ENCODE data around the gene PTPRH. TPM values are rescaled to one million over a fixed set of nuclear protein-coding genes. Genes with fewer than 3 reads are reported as not detected.
"Not testable (repeated sequence)": the region's sequence is repeated elsewhere in the genome, so short reads cannot be mapped to it uniquely, and the experiment has no call there.

Gene PTPRH
- total RNA-seq, 2 experiments from 2014 or later: not detected

- no peak within 1 kb of the TSS for H3K27ac Mint-ChIP-seq
- H3K9me3 Mint-ChIP-seq: peaks cover 1% of the 10 kb centered on the region
- ChIA-PET POLR2A (interaction anchor here (0.7 kb wide), 1 partner anchor 289 kb away, joined by 3 read pairs; no protein-coding TSS in a partner anchor), CTCF (interaction anchor here (0.6 kb wide), 1 partner anchor 83 kb away, joined by 3 read pairs; no protein-coding TSS in a partner anchor)
- peaks cover 30% of the 10 kb centered on the region for H3K27me3 Mint-ChIP-seq
- no peak for DNase-seq
- no peak within 1 kb of the TSS for H3K4me3 Mint-ChIP-seq
- intact Hi-C loops (cut with micrococcal nuclease): no loop called here
- H3K36me3 Mint-ChIP-seq: no peaks in the 10 kb centered on the region
- H3K4me1 Mint-ChIP-seq (ENCODE audit: low read depth): peaks cover 15% of the 10 kb centered on the region
Measured at GRCh38 chr19:55157064-55157908, 52.0 kb downstream of the PTPRH start, which contains the start of gene TNNI3. TSS of gene TNNI3 (minus strand) at chr19:55157732. CDS start at chr19:55157589, 143 bp downstream.

GRCh38 chr19:55156202-55157063 is 52.9 kb downstream of the PTPRH start:
- H3K27me3 Mint-ChIP-seq: peaks cover 29% of the 10 kb centered on the region
- H3K4me1 Mint-ChIP-seq (ENCODE audit: low read depth): peaks cover 18% of the 10 kb centered on the region
- peak; percentile 60 for DNase-seq
- peaks cover 10% of the 10 kb centered on the region for H3K9me3 Mint-ChIP-seq
- intact Hi-C loops (cut with micrococcal nuclease): no loop called here
- no peak overlapping the region for H3K27ac Mint-ChIP-seq
- no peaks in the 10 kb centered on the region for H3K36me3 Mint-ChIP-seq
- ChIA-PET POLR2A (no interaction called here), CTCF (interaction anchor here (0.9 kb wide), 1 partner anchor 10 kb away, joined by 3 read pairs; no protein-coding TSS in a partner anchor)
- H3K4me3 Mint-ChIP-seq: no peak overlapping the region

GRCh38 chr19:55155784-55156183 is 53.5 kb downstream of the PTPRH start:
- POLR2A ChIA-PET; H3K27ac Mint-ChIP-seq; H3K36me3 Mint-ChIP-seq; H3K4me3 Mint-ChIP-seq; DNase-seq; intact Hi-C loops (cut with micrococcal nuclease): not testable (repeated sequence)
- CTCF ChIA-PET: interaction anchor here (0.9 kb wide), 1 partner anchor 9 kb away, joined by 3 read pairs; no protein-coding TSS in a partner anchor
- peaks cover 12% of the 10 kb centered on the region for H3K9me3 Mint-ChIP-seq
- H3K4me1 Mint-ChIP-seq (ENCODE audit: low read depth): peaks cover 18% of the 10 kb centered on the region
- peaks cover 29% of the 10 kb centered on the region for H3K27me3 Mint-ChIP-seq

- Mint-ChIP-seq H3K4me3 (no peak overlapping the region), H3K9me3 (peaks cover 12% of the 10 kb centered on the region), H3K27ac (no peak overlapping the region), H3K4me1 (ENCODE audit: low read depth) (peaks cover 16% of the 10 kb centered on the region), H3K36me3 (no peaks in the 10 kb centered on the region), H3K27me3 (peaks cover 28% of the 10 kb centered on the region)
- CTCF ChIA-PET: interaction anchor here (0.8 kb wide), 1 partner anchor 12 kb away, joined by 5 read pairs; no protein-coding TSS in a partner anchor
- POLR2A ChIA-PET: no interaction called here
- intact Hi-C loops (cut with micrococcal nuclease): no loop called here
- DNase-seq: no peak
Measured at GRCh38 chr19:55153652-55154264, 55.5 kb downstream of the PTPRH start.

- no peak overlapping the region for H3K4me3 Mint-ChIP-seq
- peak overlapping the region; percentile 38 for H3K27ac Mint-ChIP-seq
- H3K4me1 Mint-ChIP-seq (ENCODE audit: low read depth): peaks cover 16% of the 10 kb centered on the region
- intact Hi-C loops (cut with micrococcal nuclease): no loop called here
- ChIA-PET CTCF (interaction anchor here (1.1 to 1.9 kb wide), 2 partner anchors 8 to 10 kb away, joined by 4 to 7 read pairs; no protein-coding TSS in a partner anchor), POLR2A (no interaction called here)
- peaks cover 27% of the 10 kb centered on the region for H3K27me3 Mint-ChIP-seq
- no peak for DNase-seq
- peaks cover 12% of the 10 kb centered on the region for H3K9me3 Mint-ChIP-seq
- H3K36me3 Mint-ChIP-seq: no peaks in the 10 kb centered on the region
Measured at GRCh38 chr19:55152017-55152416, 57.3 kb downstream of the PTPRH start.

- intact Hi-C loops (cut with micrococcal nuclease): no loop called here
- no peak within 1 kb of the TSS for H3K27ac Mint-ChIP-seq
- peaks cover 12% of the 10 kb centered on the region for H3K9me3 Mint-ChIP-seq
Measured at GRCh38 chr19:55149078-55150003, 60.0 kb downstream of the PTPRH start, which contains the start of gene TNNT1. TSS of gene TNNT1 (minus strand) at chr19:55149206. CDS start at chr19:55147157, 2,049 bp downstream.

GRCh38 chr19:55147545-55148251 is 61.6 kb downstream of the PTPRH start:
- CTCF ChIA-PET: interaction anchor here (0.7 kb wide), 1 partner anchor 60 kb away, joined by 3 read pairs; no protein-coding TSS in a partner anchor
- Mint-ChIP-seq H3K27me3 (peaks cover 40% of the 10 kb centered on the region), H3K27ac (no peak overlapping the region), H3K4me3 (no peak overlapping the region), H3K36me3 (no peaks in the 10 kb centered on the region), H3K4me1 (ENCODE audit: low read depth) (peaks cover 3% of the 10 kb centered on the region), H3K9me3 (peaks cover 12% of the 10 kb centered on the region)
- POLR2A ChIA-PET: no interaction called here
- intact Hi-C loops (cut with micrococcal nuclease): no loop called here
- no peak for DNase-seq

More at GRCh38 chr19:55149078-55150003, 60.0 kb downstream of the PTPRH start, which contains the start of gene TNNT1:
- POLR2A ChIA-PET: no interaction called here
- Mint-ChIP-seq H3K27me3 (peaks cover 31% of the 10 kb centered on the region), H3K4me1 (ENCODE audit: low read depth) (peaks cover 10% of the 10 kb centered on the region), H3K36me3 (no peaks in the 10 kb centered on the region), H3K4me3 (no peak within 1 kb of the TSS)
- CTCF ChIA-PET: interaction anchor here (0.7 to 1.0 kb wide), 2 partner anchors 12 to 703 kb away, joined by 3 read pairs; no protein-coding TSS in a partner anchor
- no peak for DNase-seq

- no peaks in the 10 kb centered on the region for H3K36me3 Mint-ChIP-seq
- H3K4me1 Mint-ChIP-seq (ENCODE audit: low read depth): peaks cover under 1% of the 10 kb centered on the region
- no peak overlapping the region for H3K27ac Mint-ChIP-seq
- CTCF ChIA-PET: interaction anchor here (1.0 to 1.5 kb wide), 3 partner anchors 10 to 357 kb away, joined by 3 to 6 read pairs (median 4); no protein-coding TSS in a partner anchor
- peaks cover 42% of the 10 kb centered on the region for H3K27me3 Mint-ChIP-seq
- POLR2A ChIA-PET: no interaction called here
- no peak for DNase-seq
- intact Hi-C loops (cut with micrococcal nuclease): no loop called here
- H3K9me3 Mint-ChIP-seq: peaks cover 6% of the 10 kb centered on the region
- H3K4me3 Mint-ChIP-seq: no peak overlapping the region
Measured at GRCh38 chr19:55146705-55147273, 62.5 kb downstream of the PTPRH start.

GRCh38 chr19:55146078-55146704 is 63.1 kb downstream of the PTPRH start:
- Mint-ChIP-seq H3K9me3 (peaks cover under 1% of the 10 kb centered on the region), H3K4me3 (no peak overlapping the region), H3K27me3 (peaks cover 44% of the 10 kb centered on the region), H3K27ac (no peak overlapping the region), H3K4me1 (ENCODE audit: low read depth) (peaks cover under 1% of the 10 kb centered on the region), H3K36me3 (no peaks in the 10 kb centered on the region)
- peak; percentile 40 for DNase-seq
- ChIA-PET POLR2A (no interaction called here), CTCF (interaction anchor here (1.0 to 1.5 kb wide), 3 partner anchors 10 to 358 kb away, joined by 3 to 6 read pairs (median 4); no protein-coding TSS in a partner anchor)
- intact Hi-C loops (cut with micrococcal nuclease): no loop called here

GRCh38 chr19:55145232-55145631 is 64.1 kb downstream of the PTPRH start:
- Mint-ChIP-seq H3K4me1 (ENCODE audit: low read depth) (peaks cover 3% of the 10 kb centered on the region), H3K9me3 (no peaks in the 10 kb centered on the region), H3K36me3 (no peaks in the 10 kb centered on the region), H3K27me3 (peaks cover 50% of the 10 kb centered on the region), H3K4me3 (no peak overlapping the region), H3K27ac (no peak overlapping the region)
- intact Hi-C loops (cut with micrococcal nuclease): no loop called here
- CTCF ChIA-PET: no interaction called here
- POLR2A ChIA-PET: no interaction called here
- no peak for DNase-seq

All from activated CD4-positive, alpha-beta memory T cell treated with anti-CD3 and anti-CD28 coated beads for 36 hours (primary cell).